GM12892 (cell line): ENCODE results near the gene FCRL3.

Experiments used
- POLR2A ChIP-seq: IDR thresholded peaks from 2 replicates; pipeline ENCODE4 v1.6.1; 2011; ENCODE audit warnings: low read depth, low read length, control low read depth
- POLR2AphosphoS5 ChIP-seq: IDR thresholded peaks from 2 replicates; pipeline ENCODE4 v1.6.1; 2011; ENCODE audit warnings: low read depth, low read length, control low read depth
- TAF1 ChIP-seq: IDR thresholded peaks from 2 replicates; pipeline ENCODE4 v1.6.1; 2011; ENCODE audit warnings: low read depth, mild to moderate bottlenecking, control low read depth, low read length, borderline replicate concordance

DNA sequence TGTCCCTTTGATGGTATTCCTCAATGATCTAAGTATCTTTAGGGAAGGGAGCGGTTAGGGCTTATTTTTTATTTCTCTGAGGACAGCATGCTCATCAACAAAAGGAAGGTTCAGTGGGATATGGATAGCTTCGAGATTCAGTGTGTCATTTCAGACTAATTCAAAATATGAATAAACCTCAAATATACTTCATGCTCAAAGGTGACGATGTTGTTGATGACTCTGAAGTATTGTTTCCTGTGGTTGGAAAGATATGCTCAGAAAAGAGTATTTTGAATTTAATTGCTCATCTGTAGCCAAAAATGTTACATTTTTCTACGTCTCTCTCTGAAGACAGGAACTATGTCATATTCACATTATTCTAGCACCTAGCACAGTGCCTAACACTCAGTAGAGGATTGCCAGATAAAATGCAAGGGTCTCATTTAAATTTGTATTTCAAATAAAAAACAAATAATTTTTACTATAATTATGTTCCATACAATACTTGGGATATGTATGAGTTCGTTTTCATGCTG lies 1.8 kb upstream of the FCRL3 start:
- TF ChIP-seq POLR2AphosphoS5 (no peak), TAF1 (no peak), POLR2A (no peak)
